Ammon's horn (tissue), 1 donor: ENCODE results near the gene ZAR1L.
"Not testable (repeated sequence)": the region's sequence is repeated elsewhere in the genome, so short reads cannot be mapped to it uniquely, and the experiment has no call there.

ENCODE experiments used
- DNase-seq: peaks from one replicate; pipeline ENCODE4 v3.0.0-alpha.2; 2016; ENCODE audit warnings: low spot score

ZAR1L gene

DNA sequence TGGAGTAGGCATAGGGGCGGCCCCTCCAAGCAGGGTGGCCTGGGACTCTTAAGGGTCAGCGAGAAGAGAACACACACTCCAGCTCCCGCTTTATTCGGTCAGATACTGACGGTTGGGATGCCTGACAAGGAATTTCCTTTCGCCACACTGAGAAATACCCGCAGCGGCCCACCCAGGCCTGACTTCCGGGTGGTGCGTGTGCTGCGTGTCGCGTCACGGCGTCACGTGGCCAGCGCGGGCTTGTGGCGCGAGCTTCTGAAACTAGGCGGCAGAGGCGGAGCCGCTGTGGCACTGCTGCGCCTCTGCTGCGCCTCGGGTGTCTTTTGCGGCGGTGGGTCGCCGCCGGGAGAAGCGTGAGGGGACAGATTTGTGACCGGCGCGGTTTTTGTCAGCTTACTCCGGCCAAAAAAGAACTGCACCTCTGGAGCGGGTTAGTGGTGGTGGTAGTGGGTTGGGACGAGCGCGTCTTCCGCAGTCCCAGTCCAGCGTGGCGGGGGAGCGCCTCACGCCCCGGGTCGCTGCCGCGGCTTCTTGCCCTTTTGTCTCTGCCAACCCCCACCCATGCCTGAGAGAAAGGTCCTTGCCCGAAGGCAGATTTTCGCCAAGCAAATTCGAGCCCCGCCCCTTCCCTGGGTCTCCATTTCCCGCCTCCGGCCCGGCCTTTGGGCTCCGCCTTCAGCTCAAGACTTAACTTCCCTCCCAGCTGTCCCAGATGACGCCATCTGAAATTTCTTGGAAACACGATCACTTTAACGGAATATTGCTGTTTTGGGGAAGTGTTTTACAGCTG lies at the start of gene ZAR1L, which contains the start of gene BRCA2:
Gene ZAR1L (minus strand): TSS at position 126 of the 790 bp plus-strand sequence. CDS start 3,438 bp downstream, outside the sequence.
Gene BRCA2 (plus strand): TSS at position 271 of the 790 bp plus-strand sequence. CDS start 953 bp downstream, outside the sequence.
- DNase-seq: peak; percentile 95

DNA sequence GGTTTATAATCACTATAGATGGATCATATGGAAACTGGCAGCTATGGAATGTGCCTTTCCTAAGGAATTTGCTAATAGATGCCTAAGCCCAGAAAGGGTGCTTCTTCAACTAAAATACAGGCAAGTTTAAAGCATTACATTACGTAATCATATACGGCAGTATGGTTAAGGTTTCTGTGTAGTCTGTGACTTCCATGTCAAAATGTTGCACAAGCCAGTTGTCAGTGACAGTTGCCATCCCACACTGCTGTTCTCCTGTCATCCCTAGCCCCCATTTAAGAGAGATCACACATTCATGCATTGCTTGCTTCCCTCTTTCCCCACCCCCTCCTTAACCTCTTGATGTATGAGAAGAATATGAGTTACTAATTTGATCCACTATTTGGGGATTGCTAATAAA lies 47.4 kb upstream of the ZAR1L start:
- no peak for DNase-seq

DNA sequence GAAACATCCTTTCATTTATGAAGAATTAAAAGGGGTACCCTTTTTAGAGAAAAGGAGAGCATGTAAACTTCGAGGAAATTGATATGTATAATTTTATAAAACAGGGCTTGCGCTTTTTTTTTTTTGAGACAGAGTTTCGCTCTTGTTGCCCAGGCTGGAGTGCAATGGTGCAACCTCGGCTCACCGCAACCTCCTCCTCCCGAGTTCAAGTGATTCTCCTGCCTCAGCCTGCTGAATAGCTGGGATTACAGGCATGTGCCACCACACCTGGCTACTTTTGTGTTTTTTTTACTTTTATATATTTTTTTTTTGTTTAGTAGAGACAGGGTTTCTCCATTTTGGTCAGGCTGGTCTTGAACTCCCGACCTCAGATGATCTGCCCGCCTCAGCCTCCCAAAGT lies 40.8 kb upstream of the ZAR1L start:
- not testable (repeated sequence) for DNase-seq

GRCh38 chr13:32354040-32354439 lies 38.9 kb upstream of the ZAR1L start:
- no peak for DNase-seq

GRCh38 chr13:32350839-32351441 lies 35.8 kb upstream of the ZAR1L start:
- not testable (repeated sequence) for DNase-seq

GRCh38 chr13:32347651-32348050 lies 32.5 kb upstream of the ZAR1L start:
- DNase-seq: no peak

DNA sequence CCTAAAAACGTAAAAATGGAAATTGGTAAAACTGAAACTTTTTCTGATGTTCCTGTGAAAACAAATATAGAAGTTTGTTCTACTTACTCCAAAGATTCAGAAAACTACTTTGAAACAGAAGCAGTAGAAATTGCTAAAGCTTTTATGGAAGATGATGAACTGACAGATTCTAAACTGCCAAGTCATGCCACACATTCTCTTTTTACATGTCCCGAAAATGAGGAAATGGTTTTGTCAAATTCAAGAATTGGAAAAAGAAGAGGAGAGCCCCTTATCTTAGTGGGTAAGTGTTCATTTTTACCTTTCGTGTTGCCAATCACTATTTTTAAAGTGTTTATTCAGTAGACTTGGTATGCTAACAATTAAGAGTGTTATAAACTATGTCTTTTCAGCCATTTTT lies 25.8 kb upstream of the ZAR1L start:
- DNase-seq: no peak

DNA sequence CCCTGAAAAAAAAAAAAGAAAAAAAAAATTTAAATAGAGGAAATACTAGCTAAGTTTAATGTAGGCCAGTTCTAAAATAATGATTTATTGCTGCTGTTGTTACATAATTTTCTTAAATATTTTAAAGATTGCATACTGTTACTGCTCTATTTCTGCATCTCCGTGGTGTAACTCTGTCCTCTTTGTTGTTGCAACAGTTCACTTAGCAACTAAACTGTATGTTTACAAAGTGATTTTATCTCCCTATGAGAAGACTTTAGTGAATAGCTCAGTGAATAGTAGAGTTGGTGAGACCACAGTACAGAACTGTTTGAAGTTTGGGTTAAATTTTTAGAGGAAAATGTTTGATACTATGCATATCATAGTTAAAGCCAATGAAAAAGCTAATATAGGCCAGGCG lies 19.5 kb upstream of the ZAR1L start:
- no peak for DNase-seq

- no peak for DNase-seq
Observed at GRCh38 chr13:32330441-32330840, 15.3 kb upstream of the ZAR1L start.

- DNase-seq: no peak
Observed at GRCh38 chr13:32323912-32324311, 8.7 kb upstream of the ZAR1L start.

GRCh38 chr13:32320528-32320927 lies 5.4 kb upstream of the ZAR1L start:
- no peak for DNase-seq

DNA sequence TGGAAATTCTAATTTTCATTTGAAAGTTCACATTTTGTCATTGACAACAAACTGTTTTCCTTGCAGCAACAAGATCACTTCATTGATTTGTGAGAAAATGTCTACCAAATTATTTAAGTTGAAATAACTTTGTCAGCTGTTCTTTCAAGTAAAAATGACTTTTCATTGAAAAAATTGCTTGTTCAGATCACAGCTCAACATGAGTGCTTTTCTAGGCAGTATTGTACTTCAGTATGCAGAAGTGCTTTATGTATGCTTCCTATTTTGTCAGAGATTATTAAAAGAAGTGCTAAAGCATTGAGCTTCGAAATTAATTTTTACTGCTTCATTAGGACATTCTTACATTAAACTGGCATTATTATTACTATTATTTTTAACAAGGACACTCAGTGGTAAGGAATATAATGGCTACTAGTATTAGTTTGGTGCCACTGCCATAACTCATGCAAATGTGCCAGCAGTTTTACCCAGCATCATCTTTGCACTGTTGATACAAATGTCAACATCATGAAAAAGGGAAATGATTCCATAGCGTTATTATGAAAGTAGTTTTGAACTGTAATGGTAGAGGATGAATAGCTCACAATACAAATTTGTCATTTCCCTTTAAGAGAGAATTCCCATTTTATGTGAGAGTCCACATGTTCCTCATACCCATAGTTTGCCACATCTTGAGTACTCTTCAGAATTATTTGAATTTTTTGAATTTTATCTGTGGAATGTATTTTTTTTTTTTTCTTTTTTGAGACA lies 2.7 kb upstream of the ZAR1L start:
- DNase-seq: no peak

DNA sequence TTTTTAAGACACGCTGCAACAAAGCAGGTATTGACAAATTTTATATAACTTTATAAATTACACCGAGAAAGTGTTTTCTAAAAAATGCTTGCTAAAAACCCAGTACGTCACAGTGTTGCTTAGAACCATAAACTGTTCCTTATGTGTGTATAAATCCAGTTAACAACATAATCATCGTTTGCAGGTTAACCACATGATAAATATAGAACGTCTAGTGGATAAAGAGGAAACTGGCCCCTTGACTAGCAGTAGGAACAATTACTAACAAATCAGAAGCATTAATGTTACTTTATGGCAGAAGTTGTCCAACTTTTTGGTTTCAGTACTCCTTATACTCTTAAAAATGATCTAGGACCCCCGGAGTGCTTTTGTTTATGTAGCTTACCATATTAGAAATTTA lies 1.3 kb upstream of the ZAR1L start:
- no peak for DNase-seq

- no peak for DNase-seq
Observed at GRCh38 chr13:32316028-32316339, 821 bp upstream of the ZAR1L start.

DNA sequence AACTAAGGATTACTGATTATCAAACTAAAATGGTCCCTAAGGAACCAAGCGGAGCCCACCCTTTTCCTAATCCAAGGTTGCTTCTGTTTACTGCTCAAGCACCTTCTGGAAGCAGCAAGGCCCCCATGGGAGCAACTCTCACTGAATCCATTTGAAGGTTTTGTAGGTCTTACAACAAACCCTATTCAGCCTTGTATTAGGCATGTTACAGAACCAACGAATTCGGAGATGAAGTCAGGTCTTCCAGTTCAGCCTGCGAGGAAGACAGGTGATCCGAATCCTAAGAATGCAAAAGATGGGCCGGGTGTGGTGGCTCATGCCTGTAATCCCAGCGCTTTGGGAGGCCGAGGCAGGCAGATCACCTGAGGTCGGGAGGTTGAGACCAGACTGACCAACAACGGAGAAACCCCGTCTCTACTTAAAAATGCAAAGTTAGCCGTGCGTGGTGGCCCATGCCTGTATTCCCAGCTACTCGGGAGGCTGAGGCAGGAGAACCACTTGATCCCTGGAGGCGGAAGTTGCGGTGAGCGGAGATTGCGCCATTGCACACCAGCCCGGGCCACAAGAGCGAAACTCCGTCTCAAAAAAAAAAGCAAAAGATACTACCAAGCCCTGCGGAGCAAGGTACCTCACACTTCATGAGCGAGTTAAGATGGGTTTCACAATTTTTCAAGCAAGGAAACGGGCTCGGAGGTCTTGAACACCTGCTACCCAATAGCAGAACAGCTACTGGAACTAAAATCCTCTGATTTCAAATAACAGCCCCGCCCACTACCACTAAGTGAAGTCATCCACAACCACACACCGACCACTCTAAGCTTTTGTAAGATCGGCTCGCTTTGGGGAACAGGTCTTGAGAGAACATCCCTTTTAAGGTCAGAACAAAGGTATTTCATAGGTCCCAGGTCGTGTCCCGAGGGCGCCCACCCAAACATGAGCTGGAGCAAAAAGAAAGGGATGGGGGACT lies 609 bp downstream of the ZAR1L start:
- DNase-seq: peak; percentile 45

GRCh38 chr13:32311188-32311897 lies 3.8 kb downstream of the ZAR1L start:
- no peak for DNase-seq

DNA sequence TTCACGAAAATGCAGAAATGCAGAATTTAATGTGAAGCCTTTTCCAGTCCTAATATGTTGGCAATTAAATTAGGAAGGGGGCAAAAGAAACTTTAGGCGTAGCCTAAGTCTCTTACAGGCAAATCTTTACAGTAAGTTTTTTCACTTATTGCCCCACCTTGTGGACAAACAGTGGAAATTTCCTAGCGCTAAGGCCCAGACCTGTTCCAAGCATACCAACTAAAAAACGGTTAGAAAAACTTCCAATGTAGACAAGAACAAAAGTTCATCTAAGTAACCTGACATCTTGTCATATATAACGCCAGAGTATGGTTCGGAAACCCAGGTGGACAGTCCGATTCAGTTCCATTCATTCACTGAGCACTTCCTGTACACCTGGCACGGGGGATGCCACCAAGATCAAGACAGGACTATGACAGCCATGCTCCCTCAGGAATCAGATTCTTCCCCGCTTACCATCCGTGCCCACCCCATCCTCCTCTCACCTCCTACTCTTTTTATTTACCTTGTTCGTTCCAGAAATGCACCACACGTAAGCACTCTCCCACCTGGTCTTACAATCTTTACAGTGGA lies 4.9 kb downstream of the ZAR1L start:
- peak; percentile 53 for DNase-seq

DNA sequence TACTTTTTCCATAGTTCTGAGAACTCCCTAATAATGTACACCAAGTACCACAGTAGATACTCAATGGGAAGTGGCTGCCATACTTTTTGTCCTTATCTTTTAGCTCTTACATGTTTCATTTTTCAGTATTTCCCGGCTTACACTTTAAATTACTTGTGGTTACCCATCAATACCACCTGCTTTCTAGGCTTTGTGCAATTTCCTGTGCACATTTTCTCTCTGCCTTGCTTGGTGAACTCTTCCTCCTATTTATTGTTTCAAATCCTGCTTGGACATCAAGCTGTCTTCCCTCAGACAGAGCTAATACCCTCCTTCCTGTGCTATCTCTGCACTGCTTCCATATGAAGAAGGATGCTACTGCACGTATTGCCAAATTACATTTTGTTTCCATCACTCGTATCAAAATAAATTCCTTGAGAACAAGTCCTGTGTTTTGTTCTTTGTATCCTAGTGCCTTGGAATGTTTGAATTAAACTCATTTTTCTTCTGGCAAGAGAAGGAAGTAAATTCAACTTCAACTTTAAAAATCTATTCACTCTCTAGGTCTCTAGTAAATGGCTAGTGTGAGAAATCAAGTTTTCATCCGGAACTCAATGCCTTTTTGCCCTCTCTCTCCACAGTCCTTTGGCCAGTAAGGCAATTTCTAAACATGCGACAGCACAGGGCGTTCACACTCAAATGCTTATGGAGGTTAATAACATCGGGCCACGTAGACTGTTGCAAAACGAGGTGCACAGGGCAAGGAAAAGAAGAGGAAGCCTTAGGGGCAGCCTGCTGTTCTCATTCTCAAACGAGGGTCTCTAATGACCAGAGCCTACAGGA lies 5.6 kb downstream of the ZAR1L start:
- no peak for DNase-seq

DNA sequence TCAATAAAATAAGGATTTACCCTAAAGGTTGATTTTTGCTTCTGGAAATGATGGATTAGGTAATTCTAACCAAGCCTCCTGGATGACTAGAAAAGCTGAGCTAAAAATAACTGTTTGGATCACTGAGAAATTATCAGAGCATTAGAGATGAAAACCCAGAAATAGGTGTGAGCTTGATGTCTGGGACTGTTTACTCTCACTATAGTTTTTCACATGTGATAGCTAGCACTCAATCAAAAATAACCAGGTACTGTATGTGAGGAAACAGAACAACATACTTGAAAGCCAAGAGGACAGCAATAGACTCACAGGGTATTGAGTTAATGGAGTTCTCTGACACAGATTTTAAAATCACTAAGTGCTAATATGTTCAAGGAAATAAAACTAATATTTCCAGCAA lies 9.5 kb downstream of the ZAR1L start:
- no peak for DNase-seq

- no peak for DNase-seq
Observed at GRCh38 chr13:32302461-32302860, 12.7 kb downstream of the ZAR1L start.
